NOMO-1 (cell line): ENCODE measurements around the gene GRAMD1B.

Source experiments
- DNase-seq, 2 experiments: peaks; one replicate each; lab custom pipeline; 2025; ENCODE audit not compliant: unreplicated experiment in 2 of 2; lab: John Stamatoyannopoulos, UW

GRAMD1B gene

GRCh38 chr11:123665306-123665705 lies 235.2 kb downstream of the GRAMD1B start:
- DNase-seq: no peak

- no peak for DNase-seq
Observed at GRCh38 chr11:123670081-123670480, 240.0 kb downstream of the GRAMD1B start.

GRCh38 chr11:123671534-123671933 lies 241.5 kb downstream of the GRAMD1B start:
- no peak for DNase-seq

GRCh38 chr11:123672568-123672967 lies 242.5 kb downstream of the GRAMD1B start:
- DNase-seq: no peak

GRCh38 chr11:123674297-123674696 lies 244.2 kb downstream of the GRAMD1B start:
- DNase-seq: no peak
